ENCODE measurements around the gene C5orf46.

C5orf46 gene

GRCh38 chr5:147860641-147861025 lies 45.7 kb downstream of the C5orf46 start:
- no peak overlapping the region for H3K4me3 ChIP-seq (replicated peaks in 1 of 2; ENCODE audit: low read depth in 2 of 2, low read length in 2 of 2)
- no peak for DNase-seq (ENCODE audit: low read depth in 2 of 2)
- TF ChIP-seq CTCF (IDR thresholded peaks at IDR 0.05; ENCODE audit: low read depth, low read length): no peak

- no peak overlapping the region for H3K4me3 ChIP-seq (replicated peaks in 1 of 2; ENCODE audit: low read depth in 2 of 2, low read length in 2 of 2)
- no peak for TF ChIP-seq CTCF (IDR thresholded peaks at IDR 0.05; ENCODE audit: low read depth, low read length)
- DNase-seq (ENCODE audit: low read depth in 2 of 2): no peak
Measured at GRCh38 chr5:147859962-147860640, 46.2 kb downstream of the C5orf46 start.

GRCh38 chr5:147858565-147858964 lies 47.8 kb downstream of the C5orf46 start:
- TF ChIP-seq CTCF (IDR thresholded peaks at IDR 0.05; ENCODE audit: low read depth, low read length): no peak
- DNase-seq (ENCODE audit: low read depth in 2 of 2): no peak
- no peak overlapping the region for H3K4me3 ChIP-seq (replicated peaks in 1 of 2; ENCODE audit: low read depth in 2 of 2, low read length in 2 of 2)

GRCh38 chr5:147857302-147858129 lies 48.8 kb downstream of the C5orf46 start:
- peak; percentile 70 to 82 for DNase-seq (ENCODE audit: low read depth in 2 of 2)
- TF ChIP-seq CTCF (IDR thresholded peaks at IDR 0.05; ENCODE audit: low read depth, low read length): peak; percentile 73
- no peak overlapping the region for H3K4me3 ChIP-seq (replicated peaks in 1 of 2; ENCODE audit: low read depth in 2 of 2, low read length in 2 of 2)

- no peak for TF ChIP-seq CTCF (IDR thresholded peaks at IDR 0.05; ENCODE audit: low read depth, low read length)
- H3K4me3 ChIP-seq (replicated peaks in 1 of 2; ENCODE audit: low read depth in 2 of 2, low read length in 2 of 2): no peak overlapping the region
- DNase-seq (ENCODE audit: low read depth in 2 of 2): no peak
Measured at GRCh38 chr5:147856801-147857200, 49.5 kb downstream of the C5orf46 start.

GRCh38 chr5:147855774-147856069 lies 50.6 kb downstream of the C5orf46 start:
- peak in 1 of 2 donors; percentile 14 for DNase-seq (ENCODE audit: low read depth in 2 of 2)
- H3K4me3 ChIP-seq (replicated peaks in 1 of 2; ENCODE audit: low read depth in 2 of 2, low read length in 2 of 2): no peak overlapping the region
- no peak for TF ChIP-seq CTCF (IDR thresholded peaks at IDR 0.05; ENCODE audit: low read depth, low read length)

All from cardiac fibroblast (primary cell).